Tibial nerve (tissue), 3 donors: ENCODE data around the gene GET3.

Source experiments
- CTCF ChIP-seq, 5 experiments: fragments of 200-600 bp in 3 of 5; fragments of 450-650 bp in 2 of 5; sonication (generic) in 3 of 5; IDR thresholded peaks; one replicate each; pipeline ENCODE4 v1.5.1; 2016 to 2019; ENCODE audit warnings: antibody characterized with exemption in 5 of 5, mild to moderate bottlenecking in 3 of 5, moderate library complexity in 2 of 5
- POLR2A ChIP-seq, 2 donors: fragments of 450-650 bp; IDR thresholded peaks; one replicate each; pipeline ENCODE4 v1.6.1; 2017; ENCODE audit warnings: antibody characterized with exemption in 2 of 2, mild to moderate bottlenecking in 2 of 2, moderate library complexity in 2 of 2

- TF ChIP-seq CTCF (IDR thresholded peaks at IDR 0.05) (no peak), POLR2A (IDR thresholded peaks at IDR 0.05) (no peak)
These were observed 32.4 kb downstream of the GET3 start for GRCh38 chr19:12769689-12770088.
